22Rv1 (cell line): ENCODE measurements around the gene MSI1.

Source experiments
- H3K27ac ChIP-seq: fragments of 450-650 bp; 2 replicates; pipeline ENCODE4 v1.5.1; 2017
- CTCF ChIP-seq: fragments of 450-650 bp; IDR thresholded peaks from 2 replicates; pipeline ENCODE4 v1.5.1; 2017; ENCODE audit warnings: mild to moderate bottlenecking
- ZFX ChIP-seq: fragments of 450-650 bp; IDR thresholded peaks from 2 replicates; pipeline ENCODE4 v1.6.1; 2017; ENCODE audit warnings: antibody characterized with exemption, borderline replicate concordance

The MSI1 gene

DNA sequence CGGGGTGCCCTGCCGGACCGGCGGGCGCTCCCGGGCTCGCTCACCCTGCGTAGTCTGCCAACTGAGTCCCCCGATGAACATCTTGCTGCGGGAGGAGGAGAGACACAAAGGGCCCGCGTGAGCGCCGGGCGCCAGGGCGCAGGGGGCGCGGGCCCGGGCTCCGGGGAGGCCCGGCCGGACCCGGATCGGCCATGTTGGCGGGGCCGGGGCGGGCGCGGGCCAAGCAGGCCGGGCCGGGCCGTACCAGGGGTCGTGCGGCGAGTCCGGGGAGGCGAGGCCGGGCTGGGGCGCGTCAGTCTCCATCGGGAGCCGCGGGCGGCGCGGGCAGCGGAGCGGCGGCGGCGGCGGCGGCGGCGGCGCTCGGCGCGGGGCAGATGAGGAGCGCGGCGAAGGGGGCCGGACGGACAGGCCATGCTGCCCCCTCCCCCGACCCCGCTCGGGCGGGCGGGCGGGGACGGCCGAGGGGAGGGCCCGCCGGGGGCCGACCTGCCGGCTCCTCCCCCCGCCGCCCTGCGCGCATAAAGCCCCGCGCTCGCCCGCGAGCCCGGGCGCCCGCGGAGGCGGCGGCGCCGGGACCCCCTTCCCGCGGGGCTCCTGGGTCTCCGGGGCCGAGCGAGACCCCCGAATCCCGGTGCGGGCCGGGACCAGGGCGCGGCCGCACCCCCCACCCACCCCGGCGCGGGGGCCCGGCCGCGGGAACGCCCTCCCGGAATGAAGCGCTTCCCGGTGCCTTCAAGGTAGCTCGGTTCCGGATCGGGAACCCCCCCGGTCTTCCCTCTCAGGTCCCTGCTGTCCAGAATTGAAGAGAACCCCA, at the start of gene MSI1:
Gene MSI1 (minus strand): TSS at position 376 of the 814 bp plus-strand sequence. CDS start 73 bp downstream, at position 303.
- TF ChIP-seq CTCF: no peak
- no peak for TF ChIP-seq ZFX
- H3K27ac ChIP-seq: peak within 1 kb of the TSS; percentile 74

DNA sequence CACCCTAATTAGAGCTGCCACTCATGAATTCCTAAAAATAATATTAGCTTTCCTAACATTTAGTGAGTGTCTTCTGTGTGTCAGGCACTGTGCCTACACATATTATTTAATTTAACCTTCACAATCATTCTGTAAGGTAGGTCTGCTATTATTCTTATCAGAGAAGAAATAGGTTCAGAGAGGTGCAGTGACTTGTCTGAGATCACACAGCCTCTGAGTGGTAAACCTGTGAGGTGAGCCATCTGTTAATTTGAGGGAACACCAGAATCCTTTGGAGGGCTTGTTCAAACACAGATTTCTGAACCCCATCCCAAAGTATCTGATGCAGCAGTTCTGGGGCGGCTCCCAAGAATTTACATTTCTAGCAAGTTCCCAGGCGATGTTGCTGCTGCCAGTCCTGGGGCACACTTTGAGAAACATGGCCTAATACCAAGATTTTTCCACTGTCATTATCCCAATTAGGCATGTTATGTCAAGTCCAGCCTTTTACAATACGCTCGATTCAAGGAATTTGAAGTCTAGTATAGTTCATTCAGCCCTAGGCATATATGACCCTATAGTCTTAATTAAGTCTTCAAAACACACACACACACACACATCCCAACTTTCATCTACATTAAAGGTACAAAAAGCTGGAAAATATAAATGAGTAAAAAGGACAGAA, 49.1 kb upstream of the MSI1 start:
- H3K27ac ChIP-seq: no peak overlapping the region
- no peak for TF ChIP-seq CTCF
- no peak for TF ChIP-seq ZFX

DNA sequence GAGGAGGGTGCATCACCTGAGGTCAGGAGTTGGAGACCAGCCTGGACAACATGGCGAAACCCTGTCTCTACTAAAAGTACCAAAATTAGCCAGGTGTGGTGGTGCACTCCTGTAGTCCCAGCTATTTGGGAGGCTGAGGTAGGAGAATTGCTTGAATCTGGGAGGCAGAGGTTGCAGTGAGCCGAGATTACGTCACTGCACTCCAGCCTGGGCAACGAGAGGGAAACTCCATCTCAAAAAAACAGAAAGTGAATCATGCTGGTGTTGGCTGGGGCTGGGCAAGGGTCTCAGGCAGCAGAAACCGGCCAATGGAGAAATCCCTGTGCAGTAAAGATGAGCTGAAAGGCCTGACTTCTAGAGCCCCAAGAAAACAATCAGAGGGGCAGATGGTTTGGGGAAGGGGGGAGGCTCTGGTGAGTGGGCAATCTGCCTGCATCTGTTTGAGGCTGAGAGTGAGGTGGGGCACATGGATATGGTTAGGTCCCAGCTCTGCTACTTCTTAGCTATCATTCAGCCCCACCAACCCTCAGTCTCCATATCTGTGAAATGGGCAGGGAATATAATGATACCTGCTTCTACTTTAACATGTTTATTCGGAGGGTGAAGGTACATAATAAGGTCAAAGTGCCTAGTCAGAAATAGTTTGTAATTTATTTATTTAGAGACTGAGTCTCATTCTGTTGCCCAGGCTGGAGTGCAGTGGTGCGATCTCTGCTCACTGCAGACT, 47.7 kb upstream of the MSI1 start:
- no peak for TF ChIP-seq CTCF
- no peak for TF ChIP-seq ZFX
- H3K27ac ChIP-seq: no peak overlapping the region

DNA sequence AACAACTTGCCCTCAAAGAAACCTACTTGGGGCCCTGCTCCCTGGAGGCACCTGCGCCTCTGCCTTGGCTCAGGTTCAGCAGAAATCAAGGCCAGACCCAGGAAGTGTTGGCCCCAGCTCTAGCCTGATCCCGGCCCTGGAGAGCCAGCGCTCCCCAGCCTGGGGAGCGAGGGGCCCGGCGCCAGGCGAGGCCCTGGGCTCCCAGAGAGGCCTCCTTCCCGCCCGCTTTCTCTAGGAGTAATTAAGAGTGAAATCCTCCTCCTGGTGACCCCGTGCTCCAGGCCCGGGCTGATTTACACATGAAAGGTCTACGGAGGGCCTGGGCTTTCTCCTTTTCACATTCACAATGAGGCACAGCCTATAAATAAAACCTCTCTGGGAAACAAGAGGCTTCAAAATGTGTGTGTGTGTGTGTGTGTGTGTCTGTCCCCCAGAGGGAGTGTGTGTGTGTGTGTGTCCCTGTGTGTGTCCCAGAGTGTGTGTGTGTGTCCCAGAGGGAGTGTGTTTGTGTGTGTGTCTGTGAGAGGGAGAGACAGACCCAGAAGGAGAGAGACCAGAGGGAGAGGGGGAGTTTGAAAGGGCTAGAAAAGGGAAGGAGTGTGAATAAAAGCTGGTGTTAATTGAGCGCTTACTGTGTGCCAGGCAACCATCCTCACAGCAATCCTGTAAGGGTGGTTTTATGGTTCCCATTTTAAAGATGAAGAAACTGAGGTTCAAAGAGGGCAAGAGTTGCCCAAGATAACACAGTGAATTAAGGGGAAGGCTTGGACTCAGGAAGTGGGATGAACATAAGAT, 45.1 kb upstream of the MSI1 start:
- TF ChIP-seq ZFX: no peak
- no peak overlapping the region for H3K27ac ChIP-seq

DNA sequence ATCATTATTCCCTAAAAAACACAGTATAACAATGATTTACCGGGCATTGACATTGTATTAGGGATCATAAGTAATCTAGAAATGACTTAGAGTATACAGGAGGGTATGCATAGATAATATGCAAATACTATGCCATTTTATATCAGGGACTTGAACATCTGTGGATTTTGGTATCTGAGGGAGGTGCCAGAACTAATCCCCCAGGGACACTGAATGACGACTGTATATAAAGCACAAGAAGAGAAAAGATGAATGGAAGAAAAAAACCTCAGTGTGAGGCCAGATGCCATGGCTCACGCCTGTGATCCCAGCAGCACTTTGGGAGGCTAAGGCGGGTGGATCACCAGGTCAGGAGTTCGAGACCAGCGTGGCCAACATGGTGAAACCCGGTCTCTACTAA, 43.5 kb upstream of the MSI1 start:
- no peak overlapping the region for H3K27ac ChIP-seq
- TF ChIP-seq ZFX: no peak
- no peak for TF ChIP-seq CTCF

GRCh38 chr12:120408771-120409170, 39.8 kb upstream of the MSI1 start:
- H3K27ac ChIP-seq: no peak overlapping the region
- TF ChIP-seq CTCF: no peak
- TF ChIP-seq ZFX: no peak

GRCh38 chr12:120406553-120406952, 37.6 kb upstream of the MSI1 start:
- TF ChIP-seq ZFX (no peak), CTCF (no peak)
- no peak overlapping the region for H3K27ac ChIP-seq
